OCI-LY7 (cell line): ENCODE results near the gene CDK18. TPM values are rescaled to one million over a fixed set of nuclear protein-coding genes. Genes with fewer than 3 reads are reported as not detected.

ENCODE experiments used
- BruUV-seq: library from RNA; stranded (reverse); fragments of 400-500 nt; replicated peaks from 2 replicates; lab custom pipeline; 2021; lab: Mats Ljungman, UMichigan
- CTCF ChIA-PET: fragments of 300-600 bp; sonication (Branson Sonifier 250); formaldehyde crosslinking; loops from one replicate; lab custom pipeline; 2022; ENCODE audit warnings: antibody characterized with exemption; ENCODE audit not compliant: unreplicated experiment; lab: Charles Lee
- POLR2A ChIA-PET: fragments of 300-600 bp; sonication (Branson Sonifier 250); formaldehyde crosslinking; loops from one replicate; lab custom pipeline; 2022; ENCODE audit warnings: antibody characterized with exemption; lab: Charles Lee
- DNase-seq: peaks from one replicate; pipeline ENCODE4 v3.0.0-alpha.2; 2015; ENCODE audit warnings: low spot score
- H2AFZ ChIP-seq: fragments of 200-600 bp; sonication (generic), shearing (Covaris generic); 2 replicates; pipeline ENCODE4 v1.6.1; 2014; ENCODE audit warnings: mild to moderate bottlenecking, antibody characterized with exemption, low read length, moderate library complexity
- H3K27ac ChIP-seq: fragments of 200-600 bp; sonication (generic); 2 replicates; pipeline ENCODE4 v1.5.1; 2014; ENCODE audit warnings: mixed run types, low read depth, mild to moderate bottlenecking, moderate library complexity, low read length, inconsistent platforms; ENCODE audit not compliant: poor library complexity, severe bottlenecking
- H3K36me3 ChIP-seq: fragments of 200-600 bp; sonication (generic); 2 replicates; pipeline ENCODE4 v1.6.1; 2014; ENCODE audit warnings: mild to moderate bottlenecking, antibody characterized with exemption, low read length, moderate library complexity, mixed read lengths; ENCODE audit not compliant: insufficient read depth
- H3K4me1 ChIP-seq: fragments of 200-600 bp; sonication (generic); 2 replicates; pipeline ENCODE4 v1.5.1; 2014; ENCODE audit warnings: mild to moderate bottlenecking, low read length; ENCODE audit not compliant: insufficient read depth, poor library complexity, severe bottlenecking
- H3K4me2 ChIP-seq: fragments of 200-600 bp; sonication (generic); 2 replicates; pipeline ENCODE4 v1.6.1; 2014; ENCODE audit warnings: mild to moderate bottlenecking, low read length
- H3K4me3 ChIP-seq: fragments of 200-600 bp; sonication (generic); 2 replicates; pipeline ENCODE4 v1.5.1; 2014; ENCODE audit warnings: mild to moderate bottlenecking, low read depth, low read length; ENCODE audit not compliant: poor library complexity, severe bottlenecking
- H3K79me2 ChIP-seq: fragments of 200-600 bp; sonication (generic); 2 replicates; pipeline ENCODE4 v1.6.1; 2016; ENCODE audit warnings: low read depth, mild to moderate bottlenecking, low read length, moderate library complexity, mixed read lengths; ENCODE audit not compliant: insufficient read depth
- H3K9me2 ChIP-seq: fragments of 200-600 bp; sonication (generic); 2 replicates; pipeline ENCODE4 v1.6.1; 2016; ENCODE audit warnings: mild to moderate bottlenecking, low read length, mixed read lengths; ENCODE audit not compliant: insufficient read depth
- H3K9me3 ChIP-seq: fragments of 200-600 bp; sonication (generic); 2 replicates; pipeline ENCODE4 v1.6.1; 2014; ENCODE audit warnings: mild to moderate bottlenecking, mixed run types, low read length, mixed read lengths
- H4K20me1 ChIP-seq: fragments of 200-600 bp; sonication (generic); 2 replicates; pipeline ENCODE4 v1.6.1; 2014; ENCODE audit warnings: mild to moderate bottlenecking, antibody characterized with exemption, low read length, moderate library complexity, mixed read lengths; ENCODE audit not compliant: insufficient read depth
- EZH2phosphoT487 ChIP-seq: fragments of 200-600 bp; sonication (generic); IDR thresholded peaks from 2 replicates; pipeline ENCODE4 v1.6.1; 2018; ENCODE audit warnings: low read depth, borderline replicate concordance, mild to moderate bottlenecking, mixed run types, antibody characterized with exemption, low read length, moderate library complexity, mixed read lengths
- intact Hi-C: fragments of 100-400 bp; cut with micrococcal nuclease; formaldehyde crosslinking; loops from one replicate; pipeline ENCODE4 v1.10.0; 2022; ENCODE audit not compliant: unreplicated experiment
- total RNA-seq, 2 experiments: library from RNA; depleted of rRNA in 1 of 2; stranded (reverse); fragments of >200 nt in 1 of 2; shearing (Covaris generic) in 1 of 2; gene quantifications; 2 replicates each; pipeline ENCODE4 v1.2.3, GENCODE V29; 2014 to 2022
- TF ChIP-seq, protein P1 (sequence below): fragments of 200-600 bp; sonication (generic); conservative IDR thresholded peaks from 2 replicates; pipeline ENCODE4 v1.5.1; 2014; ENCODE audit warnings: mild to moderate bottlenecking, antibody characterized with exemption, low read length, moderate library complexity, mixed read lengths

The CDK18 gene
- total RNA-seq, 2 experiments from 2014 or later: 10.1 to 21.2 TPM

DNA sequence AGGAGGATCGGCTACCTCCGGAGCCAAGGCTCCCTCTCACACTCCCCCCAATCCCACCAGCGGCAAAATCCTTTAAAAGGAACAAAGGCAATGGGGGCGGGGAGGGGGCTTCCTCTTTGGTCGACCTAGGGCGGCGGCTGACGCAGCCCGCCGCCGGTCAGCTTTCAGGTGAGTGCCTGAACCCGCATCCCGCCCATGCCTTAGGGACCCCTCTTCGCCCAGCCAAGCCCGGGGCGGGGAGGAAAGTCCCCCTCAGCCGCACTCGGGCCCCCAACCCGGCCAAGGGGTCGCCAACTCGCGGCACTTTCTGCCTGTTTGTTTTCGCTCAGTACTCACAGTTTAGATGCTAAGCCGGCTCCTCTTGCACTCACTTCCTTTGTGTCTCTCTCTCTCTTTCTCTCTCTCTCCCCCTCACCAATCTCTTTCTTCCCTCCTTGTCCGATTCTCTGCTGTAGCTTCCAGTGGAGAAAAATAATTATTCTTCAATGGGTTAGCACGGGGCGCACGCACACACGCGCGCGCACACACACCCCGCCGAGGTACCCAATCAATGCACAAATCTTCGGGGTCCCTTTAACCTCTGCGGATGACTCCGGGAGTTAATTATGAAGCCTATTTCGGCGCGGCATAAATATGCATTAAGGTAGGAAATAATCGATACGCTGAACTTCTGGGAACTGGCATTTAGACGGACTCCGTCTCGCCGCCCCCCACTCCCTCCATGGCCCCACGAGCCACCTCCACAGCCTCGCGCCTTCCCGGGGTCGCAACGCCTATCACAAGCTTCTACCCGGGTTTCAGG is 48.7 kb upstream of the CDK18 start, which contains the start of gene BLACAT1:
TSS of gene BLACAT1 (minus strand) at position 465 of the 802 bp plus-strand sequence.
- Histone ChIP-seq H3K4me3 (no peak within 1 kb of the TSS), H3K4me1 (no peaks in the 10 kb centered on the region)

DNA sequence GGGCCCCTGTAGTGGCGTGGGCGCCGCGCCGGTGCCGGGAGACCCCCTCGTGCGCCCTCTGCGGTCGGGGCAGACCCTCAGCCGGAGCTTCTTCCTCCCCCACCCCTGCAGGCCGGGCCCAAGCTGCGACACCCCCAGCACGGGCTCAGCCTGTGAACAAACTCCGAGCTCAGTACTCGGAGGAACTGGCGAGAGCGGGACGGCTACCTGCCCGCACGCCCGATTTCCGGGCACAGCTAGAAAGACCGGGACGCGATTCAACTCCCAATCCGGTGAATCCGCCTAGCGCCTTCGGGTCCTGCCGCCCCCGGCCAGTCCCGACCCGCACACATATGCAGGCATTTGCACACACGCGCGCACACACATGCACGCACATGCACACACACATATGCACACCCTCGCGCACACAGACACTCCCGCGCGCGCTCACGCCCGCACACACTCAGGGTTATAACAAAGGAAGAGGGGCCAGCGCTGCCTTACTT is 48.0 kb upstream of the CDK18 start:
- Histone ChIP-seq H4K20me1 (no peaks in the 10 kb centered on the region), H3K9me2 (no peaks in the 10 kb centered on the region), H2AFZ (no peak overlapping the region), H3K79me2 (no peaks in the 10 kb centered on the region), H3K9me3 (no peaks in the 10 kb centered on the region), H3K27ac (no peak overlapping the region), H3K4me3 (no peak overlapping the region), H3K4me2 (no peak overlapping the region), H3K4me1 (no peaks in the 10 kb centered on the region), H3K36me3 (no peaks in the 10 kb centered on the region)
- no peak for DNase-seq
- TF ChIP-seq, protein P1, sequence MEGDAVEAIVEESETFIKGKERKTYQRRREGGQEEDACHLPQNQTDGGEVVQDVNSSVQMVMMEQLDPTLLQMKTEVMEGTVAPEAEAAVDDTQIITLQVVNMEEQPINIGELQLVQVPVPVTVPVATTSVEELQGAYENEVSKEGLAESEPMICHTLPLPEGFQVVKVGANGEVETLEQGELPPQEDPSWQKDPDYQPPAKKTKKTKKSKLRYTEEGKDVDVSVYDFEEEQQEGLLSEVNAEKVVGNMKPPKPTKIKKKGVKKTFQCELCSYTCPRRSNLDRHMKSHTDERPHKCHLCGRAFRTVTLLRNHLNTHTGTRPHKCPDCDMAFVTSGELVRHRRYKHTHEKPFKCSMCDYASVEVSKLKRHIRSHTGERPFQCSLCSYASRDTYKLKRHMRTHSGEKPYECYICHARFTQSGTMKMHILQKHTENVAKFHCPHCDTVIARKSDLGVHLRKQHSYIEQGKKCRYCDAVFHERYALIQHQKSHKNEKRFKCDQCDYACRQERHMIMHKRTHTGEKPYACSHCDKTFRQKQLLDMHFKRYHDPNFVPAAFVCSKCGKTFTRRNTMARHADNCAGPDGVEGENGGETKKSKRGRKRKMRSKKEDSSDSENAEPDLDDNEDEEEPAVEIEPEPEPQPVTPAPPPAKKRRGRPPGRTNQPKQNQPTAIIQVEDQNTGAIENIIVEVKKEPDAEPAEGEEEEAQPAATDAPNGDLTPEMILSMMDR: no peak
- TF ChIP-seq EZH2phosphoT487: peak; percentile 92; the same call in 1 of the 2 replicates
- CTCF ChIA-PET: no interaction called here
- POLR2A ChIA-PET: no interaction called here
- intact Hi-C loops: no loop called here
- no TSS peak for BruUV-seq

More for the DNA sequence above, 48.7 kb upstream of the CDK18 start, which contains the start of gene BLACAT1:
- Histone ChIP-seq H3K36me3 (no peaks in the 10 kb centered on the region), H3K79me2 (no peaks in the 10 kb centered on the region), H2AFZ (no peak within 1 kb of the TSS), H3K9me2 (no peaks in the 10 kb centered on the region), H3K9me3 (no peaks in the 10 kb centered on the region), H3K27ac (no peak within 1 kb of the TSS), H3K4me2 (no peak within 1 kb of the TSS), H4K20me1 (no peaks in the 10 kb centered on the region)
- ChIA-PET POLR2A (interaction anchor here (1.1 kb wide), 1 partner anchor 16 kb away, joined by 3 read pairs; no protein-coding TSS in a partner anchor), CTCF (no interaction called here)
- intact Hi-C loops: no loop called here
- peak; percentile 84; the same call in 1 of the 2 replicates for TF ChIP-seq EZH2phosphoT487
- TF ChIP-seq, protein P1: no peak
- DNase-seq: no peak
- BruUV-seq: no TSS peak
